ENCODE measurements around the gene ZBTB20. TPM values are rescaled to one million over a fixed set of nuclear protein-coding genes. Genes with fewer than 3 reads are reported as not detected.
A peak's percentile ranks its signal among the peaks of the same experiment; 100 is the strongest.

Gene ZBTB20
- total RNA-seq, 4 donors from 2014 or later: 69.9 to 112 (median 80.8) TPM

DNA sequence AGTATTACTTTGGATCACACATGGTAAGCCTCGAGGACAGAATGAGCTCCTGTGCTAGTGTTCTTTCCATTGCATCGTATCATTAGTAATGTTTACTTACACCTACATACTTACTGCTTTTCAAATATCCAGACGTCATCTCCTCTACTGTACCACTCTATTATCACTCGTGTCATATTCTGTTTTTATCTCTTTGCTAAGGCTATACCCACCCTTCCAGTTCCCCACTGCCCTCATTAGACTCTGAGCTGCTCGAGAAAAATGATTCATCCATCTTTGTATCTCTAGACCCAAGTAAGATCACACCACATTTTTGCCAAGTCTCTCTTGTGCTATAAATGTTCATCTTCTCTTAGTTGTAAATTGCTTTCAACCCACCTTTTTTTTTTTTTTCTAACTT is 607.6 kb downstream of the ZBTB20 start:
- 87% methylated on average over 5 of the region's 5 CpGs for WGBS
- no peak for DNase-seq (ENCODE audit: extremely low spot score)
- no peaks in the 10 kb centered on the region for H3K4me1 ChIP-seq
- no peaks in the 10 kb centered on the region for H3K9me3 ChIP-seq
- no peaks in the 10 kb centered on the region for H3K36me3 ChIP-seq
- TF ChIP-seq POLR2A (IDR thresholded peaks at IDR 0.05; ENCODE audit: low read depth) (no peak), EP300 (IDR thresholded peaks at IDR 0.05) (no peak), POLR2AphosphoS5 (IDR thresholded peaks at IDR 0.05) (no peak)
- TF ChIP-seq, protein P1, sequence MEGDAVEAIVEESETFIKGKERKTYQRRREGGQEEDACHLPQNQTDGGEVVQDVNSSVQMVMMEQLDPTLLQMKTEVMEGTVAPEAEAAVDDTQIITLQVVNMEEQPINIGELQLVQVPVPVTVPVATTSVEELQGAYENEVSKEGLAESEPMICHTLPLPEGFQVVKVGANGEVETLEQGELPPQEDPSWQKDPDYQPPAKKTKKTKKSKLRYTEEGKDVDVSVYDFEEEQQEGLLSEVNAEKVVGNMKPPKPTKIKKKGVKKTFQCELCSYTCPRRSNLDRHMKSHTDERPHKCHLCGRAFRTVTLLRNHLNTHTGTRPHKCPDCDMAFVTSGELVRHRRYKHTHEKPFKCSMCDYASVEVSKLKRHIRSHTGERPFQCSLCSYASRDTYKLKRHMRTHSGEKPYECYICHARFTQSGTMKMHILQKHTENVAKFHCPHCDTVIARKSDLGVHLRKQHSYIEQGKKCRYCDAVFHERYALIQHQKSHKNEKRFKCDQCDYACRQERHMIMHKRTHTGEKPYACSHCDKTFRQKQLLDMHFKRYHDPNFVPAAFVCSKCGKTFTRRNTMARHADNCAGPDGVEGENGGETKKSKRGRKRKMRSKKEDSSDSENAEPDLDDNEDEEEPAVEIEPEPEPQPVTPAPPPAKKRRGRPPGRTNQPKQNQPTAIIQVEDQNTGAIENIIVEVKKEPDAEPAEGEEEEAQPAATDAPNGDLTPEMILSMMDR (IDR thresholded peaks at IDR 0.05): no peak
- no peak overlapping the region for H3K27ac ChIP-seq (replicated peaks in 1 of 4)
- no peaks in the 10 kb centered on the region for H3K27me3 ChIP-seq
- intact Hi-C loops (cut with DNase I): no loop called here
- no peak overlapping the region for H3K4me3 ChIP-seq

DNA sequence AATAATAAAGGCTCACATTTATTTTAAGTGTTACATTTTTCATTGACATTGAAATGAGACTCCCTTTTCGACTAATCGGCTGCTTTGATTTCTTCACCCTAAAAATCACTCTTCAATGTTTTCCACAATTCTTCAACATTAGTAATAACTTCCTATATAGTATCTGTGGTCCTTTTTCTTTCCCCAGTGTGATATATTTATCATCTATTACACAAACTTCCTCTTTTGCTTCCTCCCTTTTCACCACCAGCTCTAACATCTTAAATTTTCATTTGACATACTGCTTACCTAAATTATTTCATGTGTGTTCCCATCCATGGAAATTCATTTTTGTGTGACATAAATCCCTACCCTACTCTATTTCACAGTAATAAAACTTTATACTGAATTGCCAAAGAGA is 608.9 kb downstream of the ZBTB20 start:
- intact Hi-C loops (cut with DNase I): no loop called here
- 89% methylated on average over 2 of the region's 2 CpGs for WGBS

DNA sequence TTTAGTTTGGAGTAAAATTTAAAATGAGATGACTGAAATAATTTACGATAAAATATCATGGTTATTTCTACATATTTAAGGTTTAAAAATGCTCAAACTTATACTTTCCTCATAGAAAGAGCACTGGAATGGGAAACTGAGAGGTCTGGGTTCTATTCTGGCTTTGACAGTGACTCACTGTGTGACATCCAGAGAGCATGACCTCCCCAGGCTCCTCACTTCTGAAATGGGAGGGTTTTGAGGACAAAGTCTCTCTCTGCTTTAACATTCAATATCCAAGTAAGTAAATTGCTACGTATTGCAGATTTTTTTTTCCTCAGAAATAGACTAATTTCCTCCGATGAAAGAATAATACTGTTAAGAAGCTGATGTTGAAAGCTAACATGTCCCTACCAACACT is 618.6 kb downstream of the ZBTB20 start:
- intact Hi-C loops (cut with DNase I): no loop called here
- no peak overlapping the region for H3K27ac ChIP-seq (replicated peaks in 1 of 4)
- H3K27me3 ChIP-seq: no peaks in the 10 kb centered on the region
- TF ChIP-seq POLR2AphosphoS5 (IDR thresholded peaks at IDR 0.05) (no peak), POLR2A (IDR thresholded peaks at IDR 0.05; ENCODE audit: low read depth) (no peak), EP300 (IDR thresholded peaks at IDR 0.05) (no peak)
- TF ChIP-seq, protein P1 (IDR thresholded peaks at IDR 0.05): no peak
- whole genome bisulfite sequencing: 93% methylated on average over 3 of the region's 3 CpGs
- H3K9me3 ChIP-seq: no peaks in the 10 kb centered on the region
- H3K4me1 ChIP-seq: no peaks in the 10 kb centered on the region
- H3K4me3 ChIP-seq: no peak overlapping the region
- no peak for DNase-seq (ENCODE audit: extremely low spot score)
- peaks cover 0 to 14% (median 8%) of the 10 kb centered on the region in 4 donors for H3K36me3 ChIP-seq

More for the DNA sequence above, 608.9 kb downstream of the ZBTB20 start:
- DNase-seq (ENCODE audit: extremely low spot score): no peak
- no peaks in the 10 kb centered on the region for H3K36me3 ChIP-seq
- no peak overlapping the region for H3K4me3 ChIP-seq
- no peaks in the 10 kb centered on the region for H3K9me3 ChIP-seq
- no peaks in the 10 kb centered on the region for H3K4me1 ChIP-seq
- no peak overlapping the region for H3K27ac ChIP-seq (replicated peaks in 1 of 4)
- H3K27me3 ChIP-seq: no peaks in the 10 kb centered on the region
- no peak for TF ChIP-seq POLR2A (IDR thresholded peaks at IDR 0.05; ENCODE audit: low read depth)
- TF ChIP-seq EP300 (IDR thresholded peaks at IDR 0.05): no peak
- TF ChIP-seq, protein P1 (IDR thresholded peaks at IDR 0.05): no peak
- TF ChIP-seq POLR2AphosphoS5 (IDR thresholded peaks at IDR 0.05): no peak

DNA sequence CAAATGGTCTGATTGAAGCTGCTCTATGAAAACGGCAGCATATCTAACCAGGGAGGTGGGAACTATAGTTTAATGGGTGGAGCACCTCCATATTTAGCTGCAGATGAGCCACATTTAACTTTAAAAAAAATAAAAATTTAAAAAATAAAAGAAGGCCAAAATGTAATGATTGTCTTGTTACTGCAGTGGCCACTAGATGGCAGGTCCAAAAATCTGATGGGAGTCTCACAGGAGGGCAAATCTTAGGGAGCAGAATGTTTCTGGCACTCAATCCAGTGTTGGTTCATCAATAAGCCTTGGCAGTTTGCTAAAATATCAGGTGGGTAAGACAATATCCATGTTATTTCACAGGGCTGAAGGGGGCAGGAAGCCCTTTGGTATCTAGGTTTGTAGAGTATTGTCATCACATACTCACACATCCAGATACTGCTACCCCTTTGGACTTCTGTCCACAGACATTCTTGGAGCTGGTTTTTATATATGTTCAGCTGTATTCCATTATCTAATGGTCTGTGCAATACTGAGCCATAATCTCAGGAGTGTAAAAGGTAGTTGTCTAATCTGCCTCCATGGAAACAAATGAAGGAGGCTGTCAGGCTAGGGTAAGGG is 619.9 kb downstream of the ZBTB20 start:
- Histone ChIP-seq H3K36me3 (peaks cover 0 to 6% (median 4%) of the 10 kb centered on the region in 4 donors), H3K4me3 (no peak overlapping the region), H3K27me3 (no peaks in the 10 kb centered on the region), H3K4me1 (no peaks in the 10 kb centered on the region), H3K27ac (replicated peaks in 1 of 4) (no peak overlapping the region), H3K9me3 (no peaks in the 10 kb centered on the region)
- WGBS: 65% methylated on average over 1 of the region's 1 CpG
- intact Hi-C loops (cut with DNase I): no loop called here
- no peak for DNase-seq (ENCODE audit: extremely low spot score)
- TF ChIP-seq, protein P1 (IDR thresholded peaks at IDR 0.05): peak in 2 of 3 experiments; percentile 18 to 45
- TF ChIP-seq EP300 (IDR thresholded peaks at IDR 0.05): no peak
- TF ChIP-seq POLR2AphosphoS5 (IDR thresholded peaks at IDR 0.05): no peak
- no peak for TF ChIP-seq POLR2A (IDR thresholded peaks at IDR 0.05; ENCODE audit: low read depth)

DNA sequence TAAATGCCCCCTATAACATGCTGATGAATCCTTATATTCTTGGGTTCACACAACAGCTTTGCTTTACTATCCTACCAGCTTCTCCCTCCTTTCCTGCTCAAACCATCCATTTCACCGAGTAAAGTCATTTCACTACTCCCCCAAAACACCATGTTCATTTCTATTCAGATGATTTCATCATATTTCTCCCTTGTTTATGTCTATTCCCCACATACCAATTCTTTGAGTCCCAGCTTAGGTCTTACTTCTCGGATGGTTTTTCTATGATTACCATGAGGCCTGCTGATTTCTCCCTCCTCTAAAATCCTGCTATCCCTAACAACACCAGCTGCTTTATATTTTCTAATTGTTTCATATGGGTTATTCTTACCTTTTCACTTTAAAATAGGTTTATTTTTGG is 621.8 kb downstream of the ZBTB20 start:
- intact Hi-C loops (cut with DNase I): no loop called here
- H3K27me3 ChIP-seq: no peaks in the 10 kb centered on the region
- no peak for DNase-seq (ENCODE audit: extremely low spot score)
- no peaks in the 10 kb centered on the region for H3K9me3 ChIP-seq
- H3K27ac ChIP-seq (replicated peaks in 1 of 4): no peak overlapping the region
- no peak overlapping the region for H3K4me3 ChIP-seq
- H3K4me1 ChIP-seq: peaks cover 0 to 4% (median 1%) of the 10 kb centered on the region in 4 donors
- 97% methylated on average over 2 of the region's 2 CpGs for WGBS
- H3K36me3 ChIP-seq: no peaks in the 10 kb centered on the region
- TF ChIP-seq EP300 (IDR thresholded peaks at IDR 0.05): no peak
- no peak for TF ChIP-seq POLR2A (IDR thresholded peaks at IDR 0.05; ENCODE audit: low read depth)
- TF ChIP-seq POLR2AphosphoS5 (IDR thresholded peaks at IDR 0.05): no peak
- TF ChIP-seq, protein P1 (IDR thresholded peaks at IDR 0.05): no peak

Data from esophagus muscularis mucosa (tissue), 4 donors.